ENCODE results near the gene TAS2R9.
"Not testable (repeated sequence)": the region's sequence is repeated elsewhere in the genome, so short reads cannot be mapped to it uniquely, and the experiment has no call there.

Gene TAS2R9, protein sequence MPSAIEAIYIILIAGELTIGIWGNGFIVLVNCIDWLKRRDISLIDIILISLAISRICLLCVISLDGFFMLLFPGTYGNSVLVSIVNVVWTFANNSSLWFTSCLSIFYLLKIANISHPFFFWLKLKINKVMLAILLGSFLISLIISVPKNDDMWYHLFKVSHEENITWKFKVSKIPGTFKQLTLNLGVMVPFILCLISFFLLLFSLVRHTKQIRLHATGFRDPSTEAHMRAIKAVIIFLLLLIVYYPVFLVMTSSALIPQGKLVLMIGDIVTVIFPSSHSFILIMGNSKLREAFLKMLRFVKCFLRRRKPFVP

DNA sequence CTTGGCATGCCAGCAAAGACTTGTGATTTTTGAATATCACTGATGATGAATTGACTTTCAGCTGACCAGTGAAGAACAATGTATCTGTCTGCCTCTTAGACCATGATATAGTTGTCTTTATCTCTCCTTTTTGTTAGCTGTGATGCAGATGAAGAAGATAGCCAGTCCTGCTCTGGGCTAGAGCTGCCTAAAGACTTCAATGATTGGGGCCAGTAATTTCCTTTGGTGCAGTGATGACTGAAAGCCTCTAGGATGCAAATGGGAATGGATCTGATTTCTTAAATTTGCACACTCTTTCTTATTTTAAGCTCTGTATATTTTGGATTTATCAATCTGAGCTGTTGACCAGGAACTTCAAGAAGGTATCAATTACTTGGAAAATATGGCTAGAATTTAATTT, at the start of gene TAS2R9:
Gene TAS2R9, minus strand, starts transcription at position 101 of the 400 bp plus-strand sequence. Its CDS starts 93 bp downstream, at position 8.
- DNase-seq (ENCODE audit: low read depth, low spot score): no peak

DNA sequence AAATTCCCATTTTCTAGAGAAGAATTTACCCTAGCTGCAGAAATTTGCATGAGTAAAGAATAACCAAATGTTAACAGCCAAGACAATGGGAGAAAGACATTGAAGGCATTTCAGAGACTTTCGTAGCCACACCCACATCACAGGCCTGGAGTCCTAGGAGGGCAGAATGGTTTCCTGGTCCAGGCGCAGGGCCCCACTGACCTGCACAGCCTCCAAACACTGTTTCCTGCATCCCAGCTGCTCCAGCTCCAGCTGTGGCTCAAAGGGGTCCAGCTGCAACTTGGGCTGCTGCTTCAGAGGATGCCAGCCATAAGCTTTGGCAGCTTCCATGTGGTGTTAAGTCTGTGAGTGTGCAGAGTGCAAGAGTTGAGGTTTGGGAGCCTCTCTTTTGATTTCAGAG, 45.8 kb upstream of the TAS2R9 start:
- DNase-seq (ENCODE audit: low read depth, low spot score): no peak

DNA sequence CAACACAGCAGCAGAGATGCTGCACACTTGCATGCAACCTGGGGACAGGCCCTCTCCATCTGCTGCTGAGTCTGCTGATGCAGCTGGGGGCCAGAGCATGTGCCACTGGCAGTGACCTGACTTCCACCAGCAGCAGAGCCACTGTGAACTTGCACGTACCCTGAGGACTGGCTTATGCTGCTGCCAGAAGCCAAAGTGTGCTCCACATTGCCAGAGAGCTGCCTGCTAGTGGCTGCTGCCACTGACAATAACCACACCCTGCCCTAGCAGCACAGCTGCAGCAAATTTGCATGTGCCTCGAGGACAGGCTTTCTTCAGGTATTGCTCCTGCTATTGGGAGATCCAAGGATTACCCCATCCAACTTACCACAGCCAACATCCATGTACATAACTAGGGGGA, 43.8 kb upstream of the TAS2R9 start:
- DNase-seq (ENCODE audit: low read depth, low spot score): no peak

DNA sequence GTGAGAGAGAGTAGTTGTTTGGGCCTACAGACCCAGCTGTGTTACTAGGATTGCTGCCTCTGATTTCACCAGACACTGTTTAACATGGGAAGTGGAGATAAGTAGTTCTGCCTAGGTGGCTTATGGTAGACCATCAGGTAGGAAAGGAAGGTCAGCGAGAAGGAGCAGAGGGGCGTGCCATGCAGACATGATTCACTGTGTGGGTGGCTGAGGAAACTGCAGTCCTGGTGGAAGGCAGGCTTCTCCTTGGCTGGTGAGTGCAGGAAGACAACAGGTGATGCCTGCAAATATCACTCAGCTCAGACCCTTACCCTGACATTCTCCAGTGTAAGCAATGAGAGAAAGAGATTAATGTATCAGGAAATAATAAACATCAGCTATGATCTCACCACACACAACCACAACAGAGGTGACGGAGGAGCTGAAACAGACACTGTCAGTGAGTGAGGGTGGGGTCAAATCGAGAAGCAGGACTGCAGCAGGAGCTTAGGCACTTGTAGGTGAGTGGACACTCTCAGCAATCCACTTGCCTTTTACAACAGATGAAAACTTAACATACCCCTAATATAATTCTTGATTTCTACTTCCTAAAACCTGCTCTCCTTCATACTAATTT, 41.4 kb upstream of the TAS2R9 start:
- no peak for DNase-seq (ENCODE audit: low read depth, low spot score)

DNA sequence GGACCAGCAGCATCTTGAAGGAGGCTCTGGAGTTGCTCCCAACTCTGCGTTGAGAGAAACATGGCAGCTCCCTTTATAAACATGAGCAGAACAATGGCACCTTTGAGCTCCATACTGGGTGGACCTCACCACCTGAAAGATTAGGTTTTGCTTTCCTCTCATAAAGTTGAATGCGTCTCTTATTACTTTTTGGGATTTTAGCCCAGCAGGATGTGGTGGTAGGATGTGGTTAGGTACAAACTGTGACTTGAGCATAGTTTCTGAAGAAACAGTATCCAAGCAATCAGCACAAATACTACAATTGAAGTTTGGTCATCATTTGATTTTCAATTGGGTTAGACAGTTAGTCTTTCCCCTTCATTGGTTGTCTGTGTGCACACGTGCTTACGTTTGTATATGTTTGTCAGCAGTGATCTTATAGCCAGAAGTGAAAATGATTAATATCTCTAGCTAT, 39.5 kb upstream of the TAS2R9 start, which contains the start of gene PRR4:
Gene PRR4, minus strand, starts transcription at position 51 of the 454 bp plus-strand sequence. Its CDS starts 38 bp downstream, at position 13.
- no peak for DNase-seq (ENCODE audit: low read depth, low spot score)

DNA sequence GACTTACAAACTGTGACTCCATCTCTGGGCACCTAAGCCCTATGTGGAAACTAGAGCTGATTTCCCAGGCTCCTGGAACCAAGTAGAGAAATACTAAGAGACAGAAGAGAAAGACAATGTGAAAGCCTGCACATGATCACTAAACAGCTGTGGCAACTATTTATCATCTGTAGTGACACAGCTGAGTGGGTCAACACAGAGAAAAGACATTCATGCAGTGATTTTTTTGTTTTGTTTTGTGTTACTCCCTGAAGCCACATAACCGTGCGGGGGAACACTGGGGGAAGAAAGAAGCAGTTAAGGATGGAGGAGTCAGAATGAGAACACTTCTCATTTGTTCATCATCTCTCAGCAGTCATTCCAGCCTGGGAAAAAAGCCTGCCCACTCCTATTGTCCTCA, 37.8 kb upstream of the TAS2R9 start:
- no peak for DNase-seq (ENCODE audit: low read depth, low spot score)

DNA sequence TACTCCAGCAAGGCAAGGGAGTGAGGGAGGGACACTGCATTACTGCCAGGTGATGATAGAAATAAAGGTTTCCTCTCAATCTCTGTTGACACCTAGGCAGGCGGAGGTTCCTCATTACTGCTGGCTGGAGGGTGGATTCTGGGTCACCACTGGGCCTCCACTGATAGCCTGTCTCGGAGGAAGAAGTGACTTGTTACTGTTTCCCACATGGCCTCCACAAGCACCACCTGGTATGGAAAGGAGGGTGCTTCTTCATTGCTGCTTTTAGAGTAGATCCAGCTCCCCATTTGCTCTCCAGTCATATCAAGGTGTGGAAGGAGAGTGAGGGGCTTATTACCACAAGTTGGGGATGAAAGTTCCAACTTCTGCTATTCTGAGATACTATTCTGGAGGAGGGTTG, 32.9 kb upstream of the TAS2R9 start:
- no peak for DNase-seq (ENCODE audit: low read depth, low spot score)

DNA sequence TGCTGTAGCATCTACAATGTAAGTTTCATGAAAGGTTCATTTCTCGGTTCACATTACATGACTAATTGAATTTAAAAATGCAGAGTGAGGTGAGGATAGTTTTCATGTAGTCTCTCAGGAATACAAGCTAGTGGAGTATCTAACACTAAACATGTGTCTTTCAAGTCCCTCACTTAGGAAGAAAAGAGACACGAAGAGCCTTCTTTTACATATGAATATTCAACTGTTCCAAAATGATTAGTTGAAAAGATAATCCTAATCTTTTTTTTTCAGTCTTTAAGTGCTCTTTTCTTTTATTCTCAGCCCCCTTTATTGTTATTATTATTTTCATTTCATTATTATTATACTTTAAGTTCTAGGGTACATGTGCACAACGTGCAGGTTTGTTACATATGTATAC, 28.5 kb upstream of the TAS2R9 start:
- DNase-seq (ENCODE audit: low read depth, low spot score): no peak

DNA sequence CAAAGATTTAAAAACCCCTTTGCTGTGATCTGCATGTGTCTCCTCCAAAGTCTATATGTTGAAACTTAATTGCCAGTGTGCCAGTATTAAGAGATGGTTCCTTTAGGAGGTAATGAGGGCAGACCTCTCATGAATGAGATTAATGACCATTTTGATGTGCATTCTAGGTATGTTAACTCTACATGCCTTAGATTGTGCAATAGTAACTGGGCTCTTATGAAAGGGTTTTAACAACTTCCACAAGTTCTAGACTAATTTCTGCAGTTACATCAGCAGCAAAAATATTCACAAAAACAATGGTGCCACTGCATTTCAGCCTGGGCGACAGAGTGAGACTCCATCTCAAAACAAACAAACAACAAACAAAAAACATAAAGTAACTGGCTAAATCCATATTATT, 20.0 kb upstream of the TAS2R9 start:
- no peak for DNase-seq (ENCODE audit: low read depth, low spot score)

DNA sequence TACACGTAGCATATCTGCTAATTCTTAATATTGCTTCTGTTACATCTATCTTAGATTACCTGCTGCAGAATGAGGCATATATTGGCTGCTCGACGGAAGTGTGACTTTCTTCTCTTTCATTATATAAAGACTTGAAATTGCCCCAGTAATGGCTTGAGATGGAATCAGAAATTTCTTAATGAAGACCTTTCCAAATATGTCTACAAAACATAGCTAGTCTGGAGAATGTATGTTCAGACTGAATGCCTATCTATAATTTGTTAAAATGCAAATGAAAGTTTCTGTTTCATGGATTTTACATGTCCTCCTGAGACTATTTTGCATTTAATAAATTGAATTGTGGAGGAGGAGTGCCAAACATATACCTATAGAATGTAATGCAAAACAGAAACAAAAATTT, 16.3 kb upstream of the TAS2R9 start, which contains the start of gene TAS2R10:
Gene TAS2R10, minus strand, starts transcription at position 101 of the 400 bp plus-strand sequence. Its CDS starts 89 bp downstream, at position 12.
- DNase-seq (ENCODE audit: low read depth, low spot score): no peak

DNA sequence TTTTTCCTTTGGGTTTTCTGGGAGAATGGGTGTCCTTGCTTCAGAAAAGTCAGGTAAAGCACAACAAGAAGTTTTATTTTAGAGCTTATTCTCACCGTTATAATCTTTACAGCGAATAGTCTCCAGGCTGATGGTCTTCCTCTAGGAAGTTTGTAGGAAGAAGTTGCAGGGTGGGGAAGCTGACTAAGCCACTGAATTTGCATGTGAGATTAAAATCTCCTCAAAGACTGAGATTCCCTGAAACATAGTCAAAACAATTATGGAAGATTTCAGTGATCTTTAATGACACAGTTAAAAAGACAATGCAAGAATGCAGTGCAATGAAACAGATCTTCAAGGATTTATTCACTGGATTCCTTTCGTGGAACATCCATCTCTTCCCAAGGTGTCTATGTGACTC, 15.0 kb upstream of the TAS2R9 start:
- no peak for DNase-seq (ENCODE audit: low read depth, low spot score)

DNA sequence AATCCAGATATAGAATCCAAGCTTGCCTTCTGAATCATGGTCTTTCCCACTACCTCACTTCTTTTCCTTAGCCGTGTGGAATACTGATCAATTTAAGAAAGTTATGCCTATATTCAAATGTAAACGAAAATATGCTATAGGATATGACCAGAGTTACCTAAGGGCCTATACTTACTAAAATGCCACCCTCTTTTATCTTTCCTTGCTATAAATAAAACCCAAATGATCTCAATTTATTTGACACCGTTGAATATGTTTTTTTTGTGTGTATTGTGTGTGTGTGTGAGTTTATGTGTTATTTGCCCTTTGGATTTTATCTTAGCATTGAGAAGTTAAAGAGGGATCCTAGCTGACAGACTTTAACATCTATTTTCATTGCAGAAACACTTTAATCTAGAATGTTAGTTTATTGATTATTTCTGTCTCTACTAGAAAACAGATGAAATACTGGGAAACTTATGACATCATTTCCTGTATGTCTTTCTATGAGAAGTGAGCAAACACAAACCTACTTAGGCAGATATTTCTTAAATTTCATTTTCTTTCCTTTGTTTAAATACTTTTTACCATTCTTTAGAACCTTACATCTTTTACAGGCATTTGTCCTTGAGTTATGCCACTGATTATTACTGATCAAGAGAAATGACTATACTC, 2.0 kb upstream of the TAS2R9 start:
- no peak for DNase-seq (ENCODE audit: low read depth, low spot score)

DNA sequence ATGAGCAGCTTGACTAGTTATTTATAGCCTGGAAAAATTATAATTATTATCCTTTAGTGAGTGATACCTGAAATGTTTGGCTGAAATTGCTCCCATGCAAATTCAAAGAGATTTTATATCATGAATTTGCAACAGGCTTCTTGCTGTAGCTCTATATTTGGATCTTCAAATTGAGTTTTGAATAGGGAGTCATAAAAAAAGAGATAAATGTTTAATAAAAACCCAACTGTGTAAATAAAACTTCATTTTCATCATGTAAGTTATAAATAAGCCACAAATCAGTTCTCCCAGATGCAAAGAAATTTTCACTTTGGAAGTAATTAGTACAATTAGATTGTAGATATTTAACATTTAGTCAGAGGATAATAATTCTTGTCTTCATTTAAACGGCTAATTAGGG, 2.8 kb downstream of the TAS2R9 start, which contains the start of gene TAS2R8:
Gene TAS2R8, minus strand, starts transcription at position 101 of the 400 bp plus-strand sequence. CDS start 306 bp downstream, outside the sequence.
- DNase-seq (ENCODE audit: low read depth, low spot score): no peak

DNA sequence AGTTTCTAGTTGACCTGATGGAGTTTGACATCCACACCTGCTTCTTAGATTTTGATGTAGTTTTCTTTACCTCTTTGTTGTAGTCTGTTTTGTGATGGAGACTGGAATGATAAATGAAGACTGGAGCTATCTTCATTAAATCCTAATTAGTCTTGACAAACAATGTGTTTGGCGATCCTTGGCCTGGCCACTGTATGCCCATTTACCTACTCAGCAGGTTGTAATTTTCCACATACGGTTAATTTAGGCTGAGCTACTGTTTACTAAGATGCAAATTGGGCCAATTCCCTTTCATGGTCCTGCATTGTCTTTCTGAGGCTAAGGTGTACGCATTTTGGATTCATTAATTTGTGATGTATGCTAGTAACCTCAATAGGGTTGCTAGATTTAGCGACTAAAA, 7.4 kb downstream of the TAS2R9 start, which contains the start of gene TAS2R7:
Gene TAS2R7, minus strand, starts transcription at position 41 of the 400 bp plus-strand sequence. CDS start 57 bp downstream, outside the sequence.
- no peak for DNase-seq (ENCODE audit: low read depth, low spot score)

DNA sequence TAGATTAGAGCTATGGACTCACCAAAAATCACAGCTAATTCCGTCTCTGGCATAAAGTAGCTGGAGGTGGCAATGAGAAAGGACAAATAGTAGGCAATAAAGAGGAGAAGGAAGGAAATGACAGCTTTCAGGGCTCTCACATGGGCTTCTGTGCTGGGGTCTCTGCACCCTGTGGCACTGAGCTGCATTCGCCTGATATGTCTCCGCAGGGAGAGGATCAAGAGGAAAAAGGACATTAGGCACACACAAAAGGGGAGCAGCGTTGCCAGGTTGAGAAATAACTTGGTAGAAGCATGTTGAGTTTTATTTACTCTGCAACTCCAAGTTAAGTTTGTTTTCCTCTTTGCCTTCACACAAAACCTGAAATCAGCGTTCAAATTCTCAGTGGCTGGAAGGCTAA, 8.2 kb downstream of the TAS2R9 start:
- no peak for DNase-seq (ENCODE audit: low read depth, low spot score)

DNA sequence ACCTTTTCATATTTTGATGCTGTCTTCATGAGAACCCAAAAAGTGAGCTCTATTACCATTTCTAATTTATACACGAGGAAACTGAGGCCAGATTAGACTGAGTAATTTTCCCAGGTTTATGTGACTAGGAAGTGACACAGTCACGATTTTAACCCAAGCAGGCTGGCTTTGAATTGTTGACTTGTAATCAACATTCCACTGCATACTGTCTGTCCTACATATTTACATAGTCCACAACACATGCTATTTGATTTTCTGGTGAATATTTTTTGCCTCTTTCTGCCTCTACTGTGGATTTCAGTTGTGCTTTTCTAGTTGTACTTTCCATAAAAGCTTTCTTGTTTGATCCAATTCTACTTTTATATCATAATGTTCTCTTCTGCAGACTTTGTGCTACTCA, 15.7 kb downstream of the TAS2R9 start:
- DNase-seq (ENCODE audit: low read depth, low spot score): no peak

DNA sequence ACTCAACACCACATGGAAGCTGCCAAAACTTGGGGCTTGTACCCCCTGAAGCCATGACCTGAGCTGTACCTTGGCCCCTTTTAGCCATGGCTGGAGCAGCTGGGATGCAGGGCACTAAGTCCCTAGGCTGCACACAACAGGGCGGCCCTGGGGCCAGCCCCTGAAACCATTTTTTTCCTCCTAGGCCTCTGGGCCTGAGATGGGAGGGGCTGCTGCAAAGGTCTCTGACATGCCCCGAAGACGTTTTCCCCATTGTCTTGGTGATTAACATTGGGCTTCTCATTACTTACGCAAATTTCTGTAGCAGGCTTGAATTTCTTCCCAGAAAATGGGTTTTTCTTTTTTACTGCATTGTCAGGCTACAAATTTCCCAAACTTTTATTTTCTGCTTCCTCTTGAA, 18.2 kb downstream of the TAS2R9 start:
- DNase-seq (ENCODE audit: low read depth, low spot score): not testable (repeated sequence)

DNA sequence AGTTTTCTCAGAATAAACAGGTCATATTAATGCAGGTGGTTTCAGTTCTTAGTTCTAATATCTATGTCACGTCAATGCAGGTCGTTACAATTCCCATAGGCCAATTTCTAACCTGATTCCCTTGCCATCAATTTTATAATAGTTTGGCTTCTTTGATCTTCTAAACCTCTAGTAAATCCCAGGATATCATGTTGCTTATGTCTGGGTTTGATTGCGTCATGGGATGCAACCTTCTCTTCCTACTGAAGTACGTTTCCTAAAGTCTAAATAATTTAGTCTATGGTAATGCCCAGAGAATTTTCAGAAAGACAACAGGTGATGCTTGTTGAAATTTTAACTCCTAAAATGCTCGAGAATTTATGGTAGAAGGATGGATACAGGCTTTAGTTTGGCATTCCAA, 26.7 kb downstream of the TAS2R9 start:
- DNase-seq (ENCODE audit: low read depth, low spot score): no peak

DNA sequence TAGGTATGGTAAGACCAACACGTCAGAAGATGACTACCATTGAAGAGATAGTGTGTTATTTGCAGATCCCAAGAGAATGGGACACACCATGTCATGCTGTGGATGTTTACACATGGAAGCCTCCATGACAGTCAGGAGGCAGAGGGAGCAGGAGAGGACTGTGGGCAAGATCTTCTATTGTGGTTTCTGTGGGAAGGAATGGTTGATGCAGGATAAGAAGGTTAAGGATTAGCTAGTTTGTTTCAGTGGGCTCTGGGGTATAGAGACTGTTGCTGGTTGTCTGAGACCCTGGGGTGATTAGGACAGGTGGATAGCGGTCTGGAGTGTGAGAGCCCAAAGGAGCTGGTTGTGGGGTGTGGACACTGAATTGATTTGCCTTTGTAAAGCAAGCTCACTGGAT, 30.9 kb downstream of the TAS2R9 start:
- no peak for DNase-seq (ENCODE audit: low read depth, low spot score)

DNA sequence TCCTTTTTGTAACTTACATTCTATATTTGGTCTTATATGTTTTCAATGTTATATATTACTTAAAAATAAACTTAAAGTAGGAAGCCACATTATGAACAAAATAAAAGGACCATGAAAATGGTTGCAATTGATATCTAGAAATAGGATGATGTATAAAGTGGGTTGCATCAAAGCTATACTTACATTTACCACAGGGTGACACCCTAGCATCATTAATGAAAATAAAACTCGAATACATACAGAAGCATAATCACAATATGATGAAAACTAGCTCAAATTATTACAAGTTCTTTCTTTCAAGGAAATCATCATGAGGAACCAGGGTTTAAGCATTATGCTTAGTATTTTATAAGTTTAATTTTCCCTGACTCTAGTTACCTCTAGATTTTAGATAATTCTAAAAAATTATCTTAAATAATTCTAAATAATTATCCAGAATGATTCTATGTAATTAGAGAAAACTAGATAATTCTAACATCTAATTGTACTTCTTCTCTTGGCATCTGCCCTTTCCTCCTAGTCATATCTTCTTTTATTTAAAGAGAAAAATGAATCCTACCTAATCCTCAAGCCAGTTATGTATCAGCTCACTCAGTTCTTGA, 38.7 kb downstream of the TAS2R9 start:
- no peak for DNase-seq (ENCODE audit: low read depth, low spot score)

DNA sequence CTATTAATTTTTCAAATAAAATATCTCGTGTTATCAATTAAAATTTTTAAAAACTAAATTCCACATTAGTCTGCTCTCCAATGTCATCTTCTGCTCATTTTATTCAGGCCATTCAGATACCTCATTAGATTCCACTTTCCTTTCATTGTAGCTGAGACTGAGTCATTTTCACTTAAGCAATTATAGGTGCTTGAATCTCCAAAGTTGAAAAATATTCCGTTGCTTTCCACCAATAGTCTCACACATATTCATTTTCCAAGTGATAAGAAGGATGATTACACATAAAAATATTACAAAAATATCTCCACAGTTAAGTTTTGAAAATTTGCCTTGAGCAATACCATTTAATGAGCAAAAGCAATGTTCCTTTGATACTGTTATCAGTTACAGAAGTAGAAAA, 50.3 kb downstream of the TAS2R9 start:
- no peak for DNase-seq (ENCODE audit: low read depth, low spot score)
